Measurements from ENCODE around the gene SLC4A9.

SLC4A9 gene

DNA sequence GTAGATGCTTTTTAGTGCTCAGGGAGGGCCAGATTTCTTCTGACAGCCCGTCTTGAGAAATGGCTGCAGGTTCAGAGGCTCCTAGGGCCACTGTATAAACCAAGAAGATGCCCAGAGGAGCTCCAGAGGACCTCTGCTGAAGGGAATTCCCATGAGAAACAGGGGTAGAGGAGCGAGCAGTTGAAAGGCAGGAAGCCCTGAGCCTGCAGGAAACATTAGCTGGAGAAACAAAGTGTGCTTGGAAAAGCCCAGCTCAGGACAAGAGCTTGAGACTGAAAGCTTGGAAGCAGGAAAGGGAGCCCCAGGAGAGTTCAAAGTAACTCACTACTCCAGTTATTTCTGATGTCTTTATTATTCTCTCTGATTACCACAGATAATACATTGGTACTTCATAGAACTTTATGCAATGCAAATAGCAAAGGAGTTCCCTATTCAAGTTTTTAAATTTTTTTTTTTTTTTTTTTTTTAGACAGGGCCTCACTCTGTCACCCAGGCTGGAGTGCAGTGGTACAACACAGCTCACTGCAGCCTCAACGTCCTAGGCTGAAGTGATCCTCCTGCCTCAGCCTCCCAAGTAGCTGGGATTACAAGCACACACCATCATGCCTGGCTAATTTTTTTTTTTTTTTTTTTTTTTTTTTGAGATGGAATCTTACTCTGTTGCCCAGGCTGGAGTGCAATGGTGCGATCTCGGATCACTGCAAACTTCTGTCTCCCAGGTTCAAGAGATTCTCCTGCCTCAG, 30.1 kb upstream of the SLC4A9 start:
- Histone ChIP-seq H3K4me3 (no peak overlapping the region), H3K36me3 (peaks cover 29 to 40% (median 36%) of the 10 kb centered on the region in 11 experiments), H3K9me3 (replicated peaks in 1 of 11) (no peaks in the 10 kb centered on the region), H3K27me3 (no peaks in the 10 kb centered on the region), H4K20me1 (peaks cover 22 to 37% (median 29%) of the 10 kb centered on the region in 11 experiments), H3K27ac (peak overlapping the region in 10 of 11 experiments; percentile 9 to 80 (median 52); a peak in 15 of 22 replicates), H3K4me2 (peak overlapping the region in 8 of 11 experiments; percentile 7 to 87 (median 24); a peak in 13 of 22 replicates), H3K9ac (peak overlapping the region in 4 of 11 experiments; percentile 15 to 41 (median 28); a peak in 2 of 22 replicates), H3K4me1 (peaks cover 39 to 68% (median 63%) of the 10 kb centered on the region in 10 experiments)
- no peak for TF ChIP-seq Cebpa-rat (IDR thresholded peaks at IDR 0.05)

- Histone ChIP-seq H3K9ac (no peak overlapping the region), H3K9me3 (replicated peaks in 1 of 11) (no peaks in the 10 kb centered on the region), H3K27me3 (no peaks in the 10 kb centered on the region), H3K4me2 (no peak overlapping the region), H4K20me1 (peaks cover 36 to 55% (median 46%) of the 10 kb centered on the region in 11 experiments), H3K27ac (no peak overlapping the region), H3K36me3 (peaks cover 45 to 57% (median 52%) of the 10 kb centered on the region in 11 experiments), H3K4me1 (peaks cover 36 to 63% (median 58%) of the 10 kb centered on the region in 10 experiments), H3K4me3 (no peak overlapping the region)
- no peak for TF ChIP-seq Cebpa-rat (IDR thresholded peaks at IDR 0.05)
These were observed 28.4 kb upstream of the SLC4A9 start for GRCh38 chr5:140331638-140332037.

DNA sequence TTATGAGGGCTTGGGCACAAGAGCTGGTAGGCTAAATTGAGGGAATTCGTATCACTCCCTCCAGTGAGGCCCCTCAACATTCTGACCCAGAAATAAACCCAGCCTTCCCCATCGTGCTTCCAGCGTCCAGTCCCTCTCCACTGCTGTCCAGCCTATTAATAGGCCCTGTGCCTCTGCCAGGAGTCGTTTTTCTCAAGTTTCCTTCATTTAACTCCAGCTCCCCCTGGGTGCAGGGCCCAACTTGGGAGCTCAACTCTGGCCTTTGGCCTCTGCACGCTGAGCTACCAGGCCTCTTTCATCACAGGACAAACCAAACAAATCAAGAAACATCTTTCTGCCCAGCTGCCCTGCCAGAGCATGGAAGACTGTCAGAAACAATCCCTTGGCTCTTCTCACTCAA, 23.6 kb upstream of the SLC4A9 start:
- peaks cover 92 to 100% (median 99%) of the 10 kb centered on the region in 11 experiments for H3K36me3 ChIP-seq

DNA sequence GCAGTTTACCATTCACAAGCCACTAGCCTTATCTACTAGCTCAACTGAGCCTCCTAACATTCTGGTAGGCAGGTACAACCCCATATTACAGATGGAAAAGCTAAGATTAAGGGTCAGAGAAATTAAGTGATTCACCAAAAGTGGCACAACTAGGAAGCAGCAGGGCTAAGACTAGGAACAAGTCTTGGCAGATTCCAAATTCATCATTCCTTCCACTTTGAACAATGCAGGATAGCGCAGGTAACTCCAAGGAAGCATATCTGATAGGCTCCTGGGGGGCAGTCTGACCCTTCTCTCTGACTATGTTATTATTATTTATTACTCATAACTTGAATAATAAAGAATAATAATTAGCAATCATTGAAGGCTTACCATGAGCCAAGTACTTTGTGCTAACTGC, 22.1 kb upstream of the SLC4A9 start:
- Histone ChIP-seq H3K4me2 (peak overlapping the region; percentile 14 to 100 (median 98); a peak in 20 of 22 replicates), H3K4me1 (peaks cover 72 to 84% (median 77%) of the 10 kb centered on the region in 10 experiments), H3K27ac (peak overlapping the region in 10 of 11 experiments; percentile 7 to 100 (median 96); a peak in 16 of 22 replicates), H4K20me1 (peaks cover 68 to 92% (median 79%) of the 10 kb centered on the region in 11 experiments), H3K36me3 (peaks cover 91 to 100% (median 95%) of the 10 kb centered on the region in 11 experiments), H3K9me3 (replicated peaks in 1 of 11) (no peaks in the 10 kb centered on the region), H3K4me3 (peak overlapping the region in 1 of 10 experiments; percentile 4; a peak in 1 of 20 replicates), H3K27me3 (no peaks in the 10 kb centered on the region), H3K9ac (peak overlapping the region in 8 of 11 experiments; percentile 5 to 94 (median 28); a peak in 9 of 22 replicates)
- TF ChIP-seq Cebpa-rat (IDR thresholded peaks at IDR 0.05), result no peak

More for the DNA sequence above, 23.6 kb upstream of the SLC4A9 start:
- H3K9me3 ChIP-seq (replicated peaks in 1 of 11), result no peaks in the 10 kb centered on the region
- H3K27me3 ChIP-seq, result no peaks in the 10 kb centered on the region
- H3K4me2 ChIP-seq, result peak overlapping the region in 7 of 11 experiments; percentile 1 to 37 (median 21); a peak in 9 of 22 replicates
- TF ChIP-seq Cebpa-rat (IDR thresholded peaks at IDR 0.05), result no peak
- H3K27ac ChIP-seq, result peak overlapping the region in 7 of 11 experiments; percentile 11 to 100 (median 31); a peak in 13 of 22 replicates
- peaks cover 70 to 96% (median 87%) of the 10 kb centered on the region in 11 experiments for H4K20me1 ChIP-seq
- no peak overlapping the region for H3K4me3 ChIP-seq
- peaks cover 59 to 74% (median 63%) of the 10 kb centered on the region in 10 experiments for H3K4me1 ChIP-seq
- H3K9ac ChIP-seq, result peak overlapping the region in 3 of 11 experiments; percentile 7 to 22 (median 20); a peak in 5 of 22 replicates

DNA sequence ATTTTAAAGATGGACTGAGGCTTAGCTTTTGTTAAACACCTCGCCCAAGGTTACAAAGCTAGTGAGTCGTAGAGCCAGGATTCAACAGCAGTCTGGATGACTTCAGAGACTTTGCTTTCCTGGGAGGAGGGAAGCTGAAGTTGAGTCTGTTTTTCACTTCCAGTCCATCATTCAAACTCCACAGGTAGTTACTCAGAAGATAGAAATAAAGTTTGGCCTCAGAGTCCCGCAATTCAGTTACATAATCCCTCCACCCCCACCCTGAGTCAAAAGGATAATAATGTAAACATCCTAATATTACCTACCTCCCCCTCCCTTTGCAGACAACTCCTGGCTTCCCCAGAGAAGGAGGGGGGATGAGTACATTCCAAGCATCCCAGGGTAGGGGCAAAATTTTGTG, 21.7 kb upstream of the SLC4A9 start:
- Histone ChIP-seq H3K9ac (peak overlapping the region in 8 of 11 experiments; percentile 8 to 97 (median 44); a peak in 9 of 22 replicates), H3K4me3 (peak overlapping the region in 5 of 10 experiments; percentile 16 to 97 (median 88); a peak in 3 of 20 replicates), H3K4me1 (peaks cover 77 to 85% (median 81%) of the 10 kb centered on the region in 10 experiments), H4K20me1 (peaks cover 63 to 88% (median 75%) of the 10 kb centered on the region in 11 experiments), H3K36me3 (peaks cover 90 to 99% (median 93%) of the 10 kb centered on the region in 11 experiments), H3K9me3 (replicated peaks in 1 of 11) (no peaks in the 10 kb centered on the region), H3K27ac (peak overlapping the region in 9 of 11 experiments; percentile 2 to 100 (median 96); a peak in 13 of 22 replicates), H3K4me2 (peak overlapping the region; percentile 86 to 100 (median 98)), H3K27me3 (no peaks in the 10 kb centered on the region)
- TF ChIP-seq Cebpa-rat (IDR thresholded peaks at IDR 0.05), result no peak

DNA sequence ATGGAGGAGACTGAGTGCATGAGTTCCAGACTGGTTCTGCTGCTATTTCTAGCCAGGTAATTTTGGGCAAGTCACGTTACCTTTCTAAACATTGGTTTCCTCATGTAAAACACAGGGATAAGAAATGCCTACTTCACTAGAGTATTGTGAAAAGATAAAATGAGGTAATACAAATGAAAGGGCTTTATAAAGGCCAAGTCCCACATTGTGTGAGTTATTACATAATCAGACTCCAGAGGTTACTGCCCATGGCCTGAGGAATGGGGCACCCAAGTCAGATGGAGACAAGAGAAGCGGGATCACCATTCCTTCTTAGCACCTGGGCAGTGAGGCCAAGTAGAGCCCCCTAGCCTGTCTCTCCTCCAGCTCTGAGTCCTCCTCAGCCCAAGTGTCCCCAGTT, 21.1 kb upstream of the SLC4A9 start:
- Histone ChIP-seq H4K20me1 (peaks cover 57 to 82% (median 69%) of the 10 kb centered on the region in 11 experiments), H3K4me3 (peak overlapping the region in 6 of 10 experiments; percentile 88 to 97 (median 95); a peak in 10 of 20 replicates), H3K36me3 (peaks cover 90 to 99% (median 93%) of the 10 kb centered on the region in 11 experiments), H3K9ac (peak overlapping the region in 10 of 11 experiments; percentile 8 to 98 (median 92); a peak in 11 of 22 replicates), H3K4me2 (peak overlapping the region; percentile 86 to 100 (median 98)), H3K4me1 (peaks cover 83 to 90% (median 86%) of the 10 kb centered on the region in 10 experiments), H3K27me3 (no peaks in the 10 kb centered on the region), H3K27ac (peak overlapping the region in 9 of 11 experiments; percentile 2 to 100 (median 96); a peak in 18 of 22 replicates), H3K9me3 (replicated peaks in 1 of 11) (no peaks in the 10 kb centered on the region)
- no peak for TF ChIP-seq Cebpa-rat (IDR thresholded peaks at IDR 0.05)

DNA sequence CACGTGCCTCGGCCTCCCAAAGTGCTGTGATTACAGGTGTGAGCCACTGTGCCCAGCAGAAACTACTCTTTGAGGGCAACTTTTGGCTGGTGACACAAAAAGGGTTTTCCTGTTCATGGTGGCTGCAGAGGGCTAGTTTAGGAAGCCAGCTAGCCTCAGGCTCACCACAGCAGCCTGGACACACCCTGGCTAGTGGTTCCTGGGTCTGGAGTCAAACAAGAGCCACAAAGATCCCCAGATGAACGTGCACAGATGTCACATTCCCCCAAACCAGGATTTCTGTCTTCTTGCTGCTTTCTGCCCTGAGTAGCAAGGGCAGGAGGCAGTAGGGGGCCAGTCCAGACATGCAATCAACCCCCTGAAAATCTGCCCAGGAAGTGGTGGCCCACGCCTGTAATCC, 20.4 kb upstream of the SLC4A9 start:
- H3K9me3 ChIP-seq (replicated peaks in 1 of 11), result no peaks in the 10 kb centered on the region
- peaks cover 89 to 94% (median 92%) of the 10 kb centered on the region in 10 experiments for H3K4me1 ChIP-seq
- TF ChIP-seq Cebpa-rat (IDR thresholded peaks at IDR 0.05), result no peak
- peaks cover 51 to 75% (median 63%) of the 10 kb centered on the region in 11 experiments for H4K20me1 ChIP-seq
- H3K36me3 ChIP-seq, result peaks cover 87 to 99% (median 93%) of the 10 kb centered on the region in 11 experiments
- peak overlapping the region; percentile 31 to 100 (median 96); a peak in 21 of 22 replicates for H3K27ac ChIP-seq
- no peaks in the 10 kb centered on the region for H3K27me3 ChIP-seq
- H3K4me3 ChIP-seq, result peak overlapping the region in 8 of 10 experiments; percentile 88 to 97 (median 95); a peak in 16 of 20 replicates
- H3K9ac ChIP-seq, result peak overlapping the region; percentile 68 to 98 (median 92); a peak in 20 of 22 replicates
- peak overlapping the region; percentile 86 to 100 (median 98) for H3K4me2 ChIP-seq

- H3K4me2 ChIP-seq, result peak overlapping the region; percentile 86 to 100 (median 98)
- H3K27ac ChIP-seq, result peak overlapping the region; percentile 17 to 100 (median 96); a peak in 21 of 22 replicates
- no peaks in the 10 kb centered on the region for H3K27me3 ChIP-seq
- H3K4me1 ChIP-seq, result peaks cover 84 to 96% (median 88%) of the 10 kb centered on the region in 10 experiments
- H3K4me3 ChIP-seq, result peak overlapping the region; percentile 77 to 97 (median 95); a peak in 19 of 20 replicates
- peaks cover 46 to 75% (median 63%) of the 10 kb centered on the region in 11 experiments for H4K20me1 ChIP-seq
- no peak for TF ChIP-seq Cebpa-rat (IDR thresholded peaks at IDR 0.05)
- H3K36me3 ChIP-seq, result peaks cover 78 to 99% (median 95%) of the 10 kb centered on the region in 11 experiments
- H3K9ac ChIP-seq, result peak overlapping the region; percentile 68 to 98 (median 92); a peak in 20 of 22 replicates
- peaks cover 0 to 7% (median 0%) of the 10 kb centered on the region in 11 experiments; a peak in 1 of 22 replicates for H3K9me3 ChIP-seq (replicated peaks in 1 of 11)
These were observed 19.3 kb upstream of the SLC4A9 start for GRCh38 chr5:140340605-140341121.

Data from BLaER1 treated with 17β-estradiol and CSF1 and Interleukin-3, amounts not matched to agents 10 nM and 100 nM (cell line).